Smooth muscle cell (in vitro differentiated cells): ENCODE data around the gene METTL8. TPM values are rescaled to one million over a fixed set of nuclear protein-coding genes. Genes with fewer than 3 reads are reported as not detected.

Source experiments
- DNase-seq: peaks from one replicate; lab custom pipeline; 2025; ENCODE audit not compliant: unreplicated experiment; lab: John Stamatoyannopoulos, UW
- H2AFZ ChIP-seq: fragments of 200-600 bp; sonication (generic); 2 replicates; pipeline ENCODE4 v1.6.0; 2016; ENCODE audit warnings: antibody characterized with exemption, low read depth, mild to moderate bottlenecking
- H3F3A ChIP-seq: fragments of 200-600 bp; sonication (generic); 2 replicates; pipeline ENCODE4 v1.6.0; 2017; ENCODE audit warnings: antibody characterized with exemption, low read depth
- H3K27ac ChIP-seq: fragments of 200-600 bp; sonication (generic); 2 replicates; pipeline ENCODE4 v1.5.1; 2016; ENCODE audit warnings: low read depth, mild to moderate bottlenecking
- H3K27me3 ChIP-seq: fragments of 200-600 bp; sonication (generic); 2 replicates; pipeline ENCODE4 v1.6.1; 2016; ENCODE audit warnings: low read depth, mild to moderate bottlenecking
- H3K36me3 ChIP-seq: fragments of 200-600 bp; sonication (generic); 2 replicates; pipeline ENCODE4 v1.5.1; 2016; ENCODE audit warnings: low read depth
- H3K4me1 ChIP-seq: fragments of 200-600 bp; sonication (generic); 2 replicates; pipeline ENCODE4 v1.5.1; 2016; ENCODE audit warnings: low read depth
- H3K4me2 ChIP-seq: fragments of 200-600 bp; sonication (generic); 2 replicates; pipeline ENCODE4 v1.6.0; 2016; ENCODE audit warnings: mild to moderate bottlenecking
- H3K4me3 ChIP-seq: fragments of 200-600 bp; sonication (generic); 2 replicates; pipeline ENCODE4 v1.5.1; 2016; ENCODE audit warnings: mild to moderate bottlenecking
- H3K79me2 ChIP-seq: fragments of 200-600 bp; sonication (generic); 2 replicates; pipeline ENCODE4 v1.6.0; 2016; ENCODE audit warnings: low read depth, mild to moderate bottlenecking
- H3K9ac ChIP-seq: fragments of 200-600 bp; sonication (generic); 2 replicates; pipeline ENCODE4 v1.6.0; 2016; ENCODE audit warnings: low read depth
- H3K9me3 ChIP-seq: fragments of 200-600 bp; sonication (generic); replicated peaks from 2 replicates; pipeline ENCODE4 v1.5.1; 2016; ENCODE audit warnings: low read depth
- H4K20me1 ChIP-seq: fragments of 200-600 bp; sonication (generic); 2 replicates; pipeline ENCODE4 v1.6.0; 2016; ENCODE audit warnings: low read depth
- WGBS: methylation state at CpG from one replicate; pipeline ENCODE4 v1.1.7; 2016; ENCODE audit warnings: low lambda C conversion rate; 5-methylcytosine and 5-hydroxymethylcytosine counted together
- polyA plus RNA-seq: library from polyadenylated mRNA; unstranded; fragments of >200 nt; fragmentation: Nextera tagmentation; extraction: Ambion mirVana; gene quantifications from 2 replicates; pipeline ENCODE4 v1.2.1, GENCODE V29; 2016
- total RNA-seq: library from RNA; depleted of rRNA; stranded (reverse); fragments of >200 nt; gene quantifications from 2 replicates; pipeline ENCODE4 v1.2.3, GENCODE V29; 2014
- TF ChIP-seq, protein P1 (sequence below): fragments of 200-600 bp; sonication (generic); IDR thresholded peaks from 2 replicates; pipeline ENCODE4 v1.5.1; 2017; ENCODE audit warnings: borderline replicate concordance, mild to moderate bottlenecking, antibody characterized with exemption; ENCODE audit not compliant: insufficient read depth, poor library complexity, severe bottlenecking

Gene METTL8
- total and polyA plus RNA-seq, 2 experiments from 2014 or later = 14.5 to 26.8 TPM

DNA sequence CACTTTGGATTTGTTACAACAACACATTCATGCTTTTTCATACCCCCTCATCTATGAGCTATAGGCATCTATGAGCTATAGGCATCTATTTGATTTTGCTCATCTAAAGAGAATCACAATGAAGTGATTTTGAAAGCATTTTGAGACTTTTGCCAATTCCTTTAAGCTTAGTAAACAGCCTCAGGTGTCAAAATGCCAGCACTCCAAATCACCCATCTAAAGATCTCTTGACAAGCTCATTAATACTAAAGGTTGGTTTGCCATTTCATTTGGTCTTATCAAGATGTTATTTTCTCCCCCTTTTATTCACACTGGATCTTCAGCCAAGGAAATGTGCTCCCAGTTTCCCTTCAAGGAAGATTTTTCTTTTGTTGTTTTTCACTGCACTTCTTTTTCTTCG is 162.4 kb downstream of the METTL8 start:
- H3K4me2 ChIP-seq = no peak overlapping the region

DNA sequence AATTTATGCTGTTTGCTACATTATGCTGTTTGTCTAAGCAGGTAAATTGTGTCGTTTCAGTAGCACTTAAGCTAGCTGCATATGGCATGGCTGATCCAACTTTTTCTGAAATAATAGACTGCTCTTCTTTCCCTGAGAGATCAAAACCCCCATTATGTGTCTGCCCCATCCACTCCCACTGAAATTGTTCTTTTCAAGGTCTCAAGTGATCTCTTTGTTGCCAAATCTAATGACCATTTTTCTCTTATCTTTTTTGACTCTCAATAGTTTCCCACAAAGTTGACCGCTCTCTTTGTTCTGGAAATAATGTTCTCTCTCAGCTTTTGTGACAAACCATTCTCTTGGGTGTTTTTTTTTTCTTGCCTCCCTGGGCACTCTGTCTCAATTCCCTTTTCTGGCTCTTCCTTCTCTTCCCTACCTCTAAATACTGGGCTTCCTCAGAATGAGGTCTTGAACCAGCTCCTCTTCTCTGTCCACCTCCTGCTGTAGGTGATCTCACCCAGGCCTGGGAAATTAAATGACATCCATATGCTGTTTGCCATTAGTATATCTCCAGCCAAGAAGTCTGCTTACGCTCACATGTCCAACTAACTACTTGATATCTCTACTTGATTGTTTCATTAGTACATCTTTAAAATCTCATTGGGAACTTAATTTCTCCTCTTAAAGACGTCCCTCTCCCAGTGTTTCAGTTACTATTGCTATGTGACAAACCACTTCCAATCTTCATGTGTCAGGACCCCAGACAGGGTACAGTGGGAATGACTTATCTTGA is 165.7 kb downstream of the METTL8 start:
- WGBS = 81% methylated on average over 4 of the region's 4 CpGs
- no peaks in the 10 kb centered on the region for H3K27me3 ChIP-seq
- DNase-seq = no peak

More for the DNA sequence above, 162.4 kb downstream of the METTL8 start:
- Histone ChIP-seq H3F3A (no peaks in the 10 kb centered on the region), H2AFZ (no peak overlapping the region), H3K9ac (no peak overlapping the region), H3K4me3 (no peak overlapping the region), H3K4me1 (peaks cover 6% of the 10 kb centered on the region), H4K20me1 (no peaks in the 10 kb centered on the region), H3K9me3 (no peaks in the 10 kb centered on the region), H3K79me2 (no peaks in the 10 kb centered on the region), H3K27me3 (no peaks in the 10 kb centered on the region), H3K27ac (peak overlapping the region; percentile 14), H3K36me3 (no peaks in the 10 kb centered on the region)
- TF ChIP-seq, protein P1, sequence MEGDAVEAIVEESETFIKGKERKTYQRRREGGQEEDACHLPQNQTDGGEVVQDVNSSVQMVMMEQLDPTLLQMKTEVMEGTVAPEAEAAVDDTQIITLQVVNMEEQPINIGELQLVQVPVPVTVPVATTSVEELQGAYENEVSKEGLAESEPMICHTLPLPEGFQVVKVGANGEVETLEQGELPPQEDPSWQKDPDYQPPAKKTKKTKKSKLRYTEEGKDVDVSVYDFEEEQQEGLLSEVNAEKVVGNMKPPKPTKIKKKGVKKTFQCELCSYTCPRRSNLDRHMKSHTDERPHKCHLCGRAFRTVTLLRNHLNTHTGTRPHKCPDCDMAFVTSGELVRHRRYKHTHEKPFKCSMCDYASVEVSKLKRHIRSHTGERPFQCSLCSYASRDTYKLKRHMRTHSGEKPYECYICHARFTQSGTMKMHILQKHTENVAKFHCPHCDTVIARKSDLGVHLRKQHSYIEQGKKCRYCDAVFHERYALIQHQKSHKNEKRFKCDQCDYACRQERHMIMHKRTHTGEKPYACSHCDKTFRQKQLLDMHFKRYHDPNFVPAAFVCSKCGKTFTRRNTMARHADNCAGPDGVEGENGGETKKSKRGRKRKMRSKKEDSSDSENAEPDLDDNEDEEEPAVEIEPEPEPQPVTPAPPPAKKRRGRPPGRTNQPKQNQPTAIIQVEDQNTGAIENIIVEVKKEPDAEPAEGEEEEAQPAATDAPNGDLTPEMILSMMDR = no peak
- no peak for DNase-seq
- 49% methylated on average over 1 of the region's 1 CpG for WGBS

More for the DNA sequence above, 165.7 kb downstream of the METTL8 start:
- H3K79me2 ChIP-seq = no peaks in the 10 kb centered on the region
- no peak overlapping the region for H3K27ac ChIP-seq
- no peak overlapping the region for H2AFZ ChIP-seq
- H3K9me3 ChIP-seq = no peaks in the 10 kb centered on the region
- TF ChIP-seq, protein P1 = no peak
- no peak overlapping the region for H3K4me3 ChIP-seq
- H4K20me1 ChIP-seq = no peaks in the 10 kb centered on the region
- H3K9ac ChIP-seq = no peak overlapping the region
- H3F3A ChIP-seq = no peaks in the 10 kb centered on the region
- H3K4me2 ChIP-seq = no peak overlapping the region
- no peaks in the 10 kb centered on the region for H3K36me3 ChIP-seq
- peaks cover 6% of the 10 kb centered on the region for H3K4me1 ChIP-seq

Other genes with a start within 250 kb of the METTL8 start
- gene DCAF17, start 236 bp upstream of the METTL8 start, total RNA-seq = 16.0 and 17.2 TPM in 2 replicates
- gene DCAF17, start 236 bp upstream of the METTL8 start, polyA plus RNA-seq = 4.3 TPM in 2 replicates
- gene CYBRD1, start 88.5 kb upstream of the METTL8 start, total RNA-seq = 61.5 and 77.8 TPM in 2 replicates
- gene CYBRD1, start 88.5 kb upstream of the METTL8 start, polyA plus RNA-seq = 33.3 and 41.3 TPM in 2 replicates